ENCODE data around the gene MZT1. TPM values are rescaled to one million over a fixed set of nuclear protein-coding genes. Genes with fewer than 3 reads are reported as not detected.

MZT1 gene
- total and polyA plus RNA-seq, 9 of the 15 experiments (the other 6 are each of a cell fraction or from before 2014, with no cell fraction given) = 15.3 to 31.6 (median 24.1) TPM

- TF ChIP-seq CREB1 (IDR thresholded peaks at IDR 0.05) (peak; percentile 52; the same call in 1 of the 2 replicates), CREB1 (CRISPR knock-in tag; IDR thresholded peaks at IDR 0.05) (peak; percentile 66; the same call in 1 of the 2 replicates), ZNF551 (CRISPR knock-in tag; IDR thresholded peaks at IDR 0.05) (no peak), COPS2 (conservative IDR thresholded peaks at IDR 0.05) (no peak), ZFX (CRISPR knock-in tag; IDR thresholded peaks at IDR 0.05) (peak; percentile 85), ZNF639 (CRISPR knock-in tag; conservative IDR thresholded peaks at IDR 0.05 in 1 of 2, IDR thresholded peaks at IDR 0.05 in 1 of 2) (no peak), BRF2 (IDR thresholded peaks at IDR 0.05; ENCODE audit: borderline replicate concordance, insufficient read depth, insufficient read length) (no peak), DEAF1 (CRISPR knock-in tag; IDR thresholded peaks at IDR 0.05) (no peak), RNF219 (CRISPR knock-in tag; IDR thresholded peaks at IDR 0.05) (no peak), MCM3 (IDR thresholded peaks at IDR 0.05) (no peak), TFAM (CRISPR knock-in tag; conservative IDR thresholded peaks at IDR 0.05) (no peak), SIN3A (IDR thresholded peaks at IDR 0.05; ENCODE audit: borderline replicate concordance in 2 of 2, control insufficient read depth in 1 of 2, low read depth in 2 of 2, low read length in 2 of 2) (peak; percentile 43 to 56; a peak in 2 of 4 replicates), KLF1 (tag; IDR thresholded peaks at IDR 0.05) (no peak), RB1 (IDR thresholded peaks at IDR 0.05; ENCODE audit: low read depth) (no peak), ZBTB5 (IDR thresholded peaks at IDR 0.05) (no peak), CTBP1 (IDR thresholded peaks at IDR 0.05; ENCODE audit: borderline replicate concordance) (peak; percentile 52)
These were observed at the start of gene MZT1, which contains the start of gene BORA (continued) for GRCh38 chr13:72727417-72728289.
